ENCODE data around the gene MACF1.

DNA sequence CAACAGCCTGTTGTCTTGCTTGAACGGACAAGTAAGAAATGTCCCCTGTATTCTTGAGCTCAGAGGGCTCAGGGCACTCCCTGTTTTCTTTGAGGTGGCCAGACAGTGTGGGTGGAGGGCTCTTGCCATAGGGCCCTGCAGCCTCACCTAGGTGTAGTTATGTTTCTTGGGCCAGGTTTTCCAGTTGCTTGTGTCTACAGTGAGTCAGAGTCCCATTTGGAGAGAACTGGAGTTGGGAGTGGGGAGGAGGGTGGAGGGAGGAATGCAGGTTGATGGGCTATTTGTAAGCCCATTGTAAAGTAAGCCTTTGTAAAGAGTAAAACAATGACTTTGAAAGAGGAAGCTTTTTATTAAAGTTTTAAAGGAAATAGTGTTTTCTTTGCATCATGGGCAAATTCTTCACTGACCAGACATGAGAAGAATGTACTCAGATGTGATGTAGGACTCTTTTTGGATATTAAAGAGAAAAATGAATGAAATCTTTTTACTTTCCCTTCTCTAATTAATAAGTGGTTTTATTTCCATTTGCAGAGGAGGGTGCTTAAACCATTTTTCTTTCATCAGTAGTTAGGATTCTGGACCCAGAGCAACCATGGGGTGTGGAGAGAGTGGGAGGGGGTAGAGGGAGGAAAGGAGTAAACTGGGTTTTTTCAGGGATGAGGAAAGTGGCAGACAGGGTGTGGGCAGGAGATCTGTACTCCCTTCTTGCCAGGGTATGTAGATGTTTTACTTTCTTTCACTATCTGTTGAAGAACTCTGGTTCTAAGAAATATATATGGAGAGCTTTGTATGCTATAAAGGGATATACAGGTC, 45.1 kb upstream of the MACF1 start:
- TF ChIP-seq, protein P1, sequence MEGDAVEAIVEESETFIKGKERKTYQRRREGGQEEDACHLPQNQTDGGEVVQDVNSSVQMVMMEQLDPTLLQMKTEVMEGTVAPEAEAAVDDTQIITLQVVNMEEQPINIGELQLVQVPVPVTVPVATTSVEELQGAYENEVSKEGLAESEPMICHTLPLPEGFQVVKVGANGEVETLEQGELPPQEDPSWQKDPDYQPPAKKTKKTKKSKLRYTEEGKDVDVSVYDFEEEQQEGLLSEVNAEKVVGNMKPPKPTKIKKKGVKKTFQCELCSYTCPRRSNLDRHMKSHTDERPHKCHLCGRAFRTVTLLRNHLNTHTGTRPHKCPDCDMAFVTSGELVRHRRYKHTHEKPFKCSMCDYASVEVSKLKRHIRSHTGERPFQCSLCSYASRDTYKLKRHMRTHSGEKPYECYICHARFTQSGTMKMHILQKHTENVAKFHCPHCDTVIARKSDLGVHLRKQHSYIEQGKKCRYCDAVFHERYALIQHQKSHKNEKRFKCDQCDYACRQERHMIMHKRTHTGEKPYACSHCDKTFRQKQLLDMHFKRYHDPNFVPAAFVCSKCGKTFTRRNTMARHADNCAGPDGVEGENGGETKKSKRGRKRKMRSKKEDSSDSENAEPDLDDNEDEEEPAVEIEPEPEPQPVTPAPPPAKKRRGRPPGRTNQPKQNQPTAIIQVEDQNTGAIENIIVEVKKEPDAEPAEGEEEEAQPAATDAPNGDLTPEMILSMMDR (IDR thresholded peaks at IDR 0.05), result no peak
- TF ChIP-seq POLR2A (IDR thresholded peaks at IDR 0.05) (no peak), EP300 (IDR thresholded peaks at IDR 0.05) (no peak)
